Suprapubic skin (tissue), 4 donors: Measurements from ENCODE around the gene KIAA0408.

ENCODE experiments used
- EP300 ChIP-seq: sonication (generic); formaldehyde crosslinking; IDR thresholded peaks from one replicate; pipeline ENCODE4 v1.6.1; 2017; ENCODE audit warnings: antibody characterized with exemption
- POLR2A ChIP-seq, 2 donors: fragments of 450-650 bp; IDR thresholded peaks; one replicate each; pipeline ENCODE4 v1.6.1; 2017; ENCODE audit warnings: antibody characterized with exemption in 2 of 2, mild to moderate bottlenecking in 2 of 2, moderate library complexity in 2 of 2
- POLR2AphosphoS5 ChIP-seq, 3 donors: sonication (generic); formaldehyde crosslinking; IDR thresholded peaks; one replicate each; pipeline ENCODE4 v1.6.1; 2017; ENCODE audit warnings: antibody characterized with exemption in 3 of 3
- TF ChIP-seq, protein P1 (sequence below), 2 donors: fragments of 200-600 bp in 1 of 2; fragments of 450-650 bp in 1 of 2; sonication (generic) in 1 of 2; IDR thresholded peaks; one replicate each; pipeline ENCODE4 v1.5.1; 2016 to 2019; ENCODE audit warnings: antibody characterized with exemption in 2 of 2, mild to moderate bottlenecking in 1 of 2, moderate library complexity in 1 of 2

DNA sequence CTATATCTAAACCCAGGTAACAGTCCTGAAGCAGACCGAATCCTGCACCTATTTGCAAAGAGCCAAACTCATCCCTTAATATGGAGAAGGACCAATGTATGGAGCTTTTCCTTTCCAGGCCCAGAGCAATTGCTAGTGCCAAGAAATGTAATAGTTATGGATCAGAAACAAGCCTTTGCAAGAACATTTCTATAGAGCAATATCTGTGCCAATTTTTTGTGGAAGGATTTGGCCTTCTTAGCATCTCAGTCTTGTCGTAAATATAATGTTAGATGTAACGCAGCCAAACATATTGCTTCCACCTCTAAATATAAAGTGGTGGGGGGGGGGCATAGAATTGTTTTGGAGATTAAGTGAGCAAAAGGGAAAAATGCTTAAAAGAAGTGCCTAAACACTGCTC is 2.7 kb downstream of the KIAA0408 start:
- TF ChIP-seq, protein P1, sequence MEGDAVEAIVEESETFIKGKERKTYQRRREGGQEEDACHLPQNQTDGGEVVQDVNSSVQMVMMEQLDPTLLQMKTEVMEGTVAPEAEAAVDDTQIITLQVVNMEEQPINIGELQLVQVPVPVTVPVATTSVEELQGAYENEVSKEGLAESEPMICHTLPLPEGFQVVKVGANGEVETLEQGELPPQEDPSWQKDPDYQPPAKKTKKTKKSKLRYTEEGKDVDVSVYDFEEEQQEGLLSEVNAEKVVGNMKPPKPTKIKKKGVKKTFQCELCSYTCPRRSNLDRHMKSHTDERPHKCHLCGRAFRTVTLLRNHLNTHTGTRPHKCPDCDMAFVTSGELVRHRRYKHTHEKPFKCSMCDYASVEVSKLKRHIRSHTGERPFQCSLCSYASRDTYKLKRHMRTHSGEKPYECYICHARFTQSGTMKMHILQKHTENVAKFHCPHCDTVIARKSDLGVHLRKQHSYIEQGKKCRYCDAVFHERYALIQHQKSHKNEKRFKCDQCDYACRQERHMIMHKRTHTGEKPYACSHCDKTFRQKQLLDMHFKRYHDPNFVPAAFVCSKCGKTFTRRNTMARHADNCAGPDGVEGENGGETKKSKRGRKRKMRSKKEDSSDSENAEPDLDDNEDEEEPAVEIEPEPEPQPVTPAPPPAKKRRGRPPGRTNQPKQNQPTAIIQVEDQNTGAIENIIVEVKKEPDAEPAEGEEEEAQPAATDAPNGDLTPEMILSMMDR (IDR thresholded peaks at IDR 0.05) = no peak
- TF ChIP-seq POLR2A (IDR thresholded peaks at IDR 0.05) (no peak), POLR2AphosphoS5 (IDR thresholded peaks at IDR 0.05) (no peak), EP300 (no peak)
